Astrocyte (in vitro differentiated cells and primary cell): ENCODE measurements around the gene EMC8.

ENCODE experiments used
- EZH2 ChIP-seq: IDR thresholded peaks from 2 replicates; pipeline ENCODE4 v1.6.1; 2012; ENCODE audit warnings: mild to moderate bottlenecking, low read length, inconsistent platforms; ENCODE audit not compliant: insufficient read depth
- TF ChIP-seq, protein P1 (sequence below): IDR thresholded peaks from 2 replicates; pipeline ENCODE4 v1.5.1; 2011; ENCODE audit warnings: low read depth, mild to moderate bottlenecking, inconsistent platforms, low read length, moderate library complexity; ENCODE audit not compliant: insufficient read depth

GRCh38 chr16:85816159-85816558 is 16.8 kb upstream of the EMC8 start:
- TF ChIP-seq, protein P1, sequence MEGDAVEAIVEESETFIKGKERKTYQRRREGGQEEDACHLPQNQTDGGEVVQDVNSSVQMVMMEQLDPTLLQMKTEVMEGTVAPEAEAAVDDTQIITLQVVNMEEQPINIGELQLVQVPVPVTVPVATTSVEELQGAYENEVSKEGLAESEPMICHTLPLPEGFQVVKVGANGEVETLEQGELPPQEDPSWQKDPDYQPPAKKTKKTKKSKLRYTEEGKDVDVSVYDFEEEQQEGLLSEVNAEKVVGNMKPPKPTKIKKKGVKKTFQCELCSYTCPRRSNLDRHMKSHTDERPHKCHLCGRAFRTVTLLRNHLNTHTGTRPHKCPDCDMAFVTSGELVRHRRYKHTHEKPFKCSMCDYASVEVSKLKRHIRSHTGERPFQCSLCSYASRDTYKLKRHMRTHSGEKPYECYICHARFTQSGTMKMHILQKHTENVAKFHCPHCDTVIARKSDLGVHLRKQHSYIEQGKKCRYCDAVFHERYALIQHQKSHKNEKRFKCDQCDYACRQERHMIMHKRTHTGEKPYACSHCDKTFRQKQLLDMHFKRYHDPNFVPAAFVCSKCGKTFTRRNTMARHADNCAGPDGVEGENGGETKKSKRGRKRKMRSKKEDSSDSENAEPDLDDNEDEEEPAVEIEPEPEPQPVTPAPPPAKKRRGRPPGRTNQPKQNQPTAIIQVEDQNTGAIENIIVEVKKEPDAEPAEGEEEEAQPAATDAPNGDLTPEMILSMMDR, result no peak
- no peak for TF ChIP-seq EZH2
